Activated naive CD4-positive, alpha-beta T cell treated with anti-CD3 and anti-CD28 coated beads for 36 hours (primary cell): Measurements from ENCODE around the gene TMEM123. TPM values are rescaled to one million over a fixed set of nuclear protein-coding genes. Genes with fewer than 3 reads are reported as not detected.

Source experiments
- CTCF ChIA-PET: fragments of 350-600 bp; sonication (Branson Sonifier 250); formaldehyde crosslinking; loops from one replicate; lab custom pipeline; 2021; ENCODE audit warnings: antibody characterized with exemption; lab: Charles Lee
- DNase-seq: peaks from one replicate; pipeline ENCODE4 v3.0.0-alpha.2; 2020
- H3K27ac Mint-ChIP-seq: one replicate; pipeline ENCODE4 v1.8.0; 2021; ENCODE audit warnings: mild to moderate bottlenecking, mixed read lengths
- H3K27me3 Mint-ChIP-seq: one replicate; pipeline ENCODE4 v1.8.0; 2021; ENCODE audit warnings: low read depth, mixed read lengths
- H3K36me3 Mint-ChIP-seq: one replicate; pipeline ENCODE4 v1.8.0; 2021; ENCODE audit warnings: low read depth, mixed read lengths
- H3K4me1 Mint-ChIP-seq: one replicate; pipeline ENCODE4 v1.8.0; 2021; ENCODE audit warnings: low read depth, mixed read lengths
- H3K4me3 Mint-ChIP-seq: one replicate; pipeline ENCODE4 v1.8.0; 2021; ENCODE audit warnings: mild to moderate bottlenecking, moderate library complexity, mixed read lengths
- H3K9me3 Mint-ChIP-seq: one replicate; pipeline ENCODE4 v1.8.0; 2021; ENCODE audit warnings: mixed read lengths
- intact Hi-C: fragments of 100-400 bp; cut with micrococcal nuclease; formaldehyde crosslinking; loops from one replicate; pipeline ENCODE4 v1.15.1; 2023
- total RNA-seq, 2 experiments: library from RNA; stranded (reverse); gene quantifications; one replicate each; pipeline ENCODE4 v1.2.3, GENCODE V29; 2021

Gene TMEM123
- total RNA-seq, 2 experiments from 2014 or later, result 232 to 255 TPM

DNA sequence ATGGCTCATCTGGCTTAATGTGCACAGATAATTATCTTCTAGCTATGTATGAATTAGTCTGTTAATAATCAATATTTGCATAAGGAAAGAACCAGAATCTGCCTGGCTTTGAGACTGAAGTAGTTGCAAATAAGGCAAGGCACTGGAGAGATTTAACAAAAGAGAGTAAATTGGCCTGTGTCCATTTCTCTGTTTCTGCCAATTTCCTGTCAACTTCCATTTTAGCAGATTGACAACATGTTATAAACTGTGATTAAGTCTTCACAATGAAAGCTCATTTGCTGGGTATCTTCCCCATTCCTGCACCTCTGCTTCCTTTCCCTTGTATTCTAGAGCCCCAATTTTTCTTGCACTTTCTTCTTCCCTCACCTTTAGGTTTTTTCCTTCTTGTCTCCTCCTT, 5.3 kb upstream of the TMEM123 start:
- no peaks in the 10 kb centered on the region for H3K27me3 Mint-ChIP-seq
- intact Hi-C loops, result loop anchor here (1.0 kb wide), 5 partner anchors 7 to 62 kb away; no protein-coding TSS in a partner anchor
- H3K4me1 Mint-ChIP-seq, result peaks cover 74% of the 10 kb centered on the region
- no peak for DNase-seq
- peak overlapping the region; percentile 64 for H3K27ac Mint-ChIP-seq
- peak overlapping the region; percentile 17 for H3K4me3 Mint-ChIP-seq
- H3K9me3 Mint-ChIP-seq, result no peaks in the 10 kb centered on the region
- peaks cover under 1% of the 10 kb centered on the region for H3K36me3 Mint-ChIP-seq
- CTCF ChIA-PET, result interaction anchor here (1.0 to 1.8 kb wide), 5 partner anchors 9 to 67 kb away, joined by 3 to 6 read pairs (median 5); no protein-coding TSS in a partner anchor

DNA sequence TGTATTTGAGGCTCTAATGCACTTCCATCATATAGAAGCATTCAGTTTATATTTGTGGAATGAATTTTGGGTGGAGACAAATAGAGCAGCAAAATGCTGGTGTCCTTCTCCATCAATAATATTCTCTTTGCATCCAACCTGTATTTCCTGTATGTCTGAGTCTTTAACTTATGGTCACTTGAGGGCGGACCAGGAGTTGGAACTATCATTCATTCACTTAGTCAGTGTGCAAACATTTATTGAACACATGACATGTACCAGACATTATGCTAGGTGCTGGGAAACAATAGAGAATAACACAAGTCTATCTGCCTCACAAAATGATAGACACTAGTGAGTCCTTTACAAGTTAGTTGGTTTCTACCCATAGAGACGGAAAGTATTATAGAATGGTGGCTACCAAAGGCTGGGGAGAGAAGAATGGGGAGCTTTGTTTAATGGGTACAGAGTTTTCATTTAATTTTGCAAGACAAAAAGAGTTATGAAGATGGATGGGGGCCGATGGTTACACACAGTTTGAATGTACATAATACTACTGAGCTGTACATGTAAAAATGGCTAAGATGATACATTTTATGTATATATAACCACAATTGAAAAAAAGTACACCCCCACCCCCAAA, 4.6 kb upstream of the TMEM123 start:
- Mint-ChIP-seq H3K4me3 (no peak overlapping the region), H3K4me1 (peaks cover 71% of the 10 kb centered on the region), H3K9me3 (no peaks in the 10 kb centered on the region), H3K27ac (peak overlapping the region; percentile 64), H3K27me3 (no peaks in the 10 kb centered on the region), H3K36me3 (peaks cover 2% of the 10 kb centered on the region)
- no peak for DNase-seq
- intact Hi-C loops, result loop anchor here (1.0 kb wide), 5 partner anchors 8 to 61 kb away; no protein-coding TSS in a partner anchor
- CTCF ChIA-PET, result interaction anchor here (0.6 to 2.2 kb wide), 8 partner anchors 9 to 171 kb away, joined by 3 to 8 read pairs (median 5); no protein-coding TSS in a partner anchor

DNA sequence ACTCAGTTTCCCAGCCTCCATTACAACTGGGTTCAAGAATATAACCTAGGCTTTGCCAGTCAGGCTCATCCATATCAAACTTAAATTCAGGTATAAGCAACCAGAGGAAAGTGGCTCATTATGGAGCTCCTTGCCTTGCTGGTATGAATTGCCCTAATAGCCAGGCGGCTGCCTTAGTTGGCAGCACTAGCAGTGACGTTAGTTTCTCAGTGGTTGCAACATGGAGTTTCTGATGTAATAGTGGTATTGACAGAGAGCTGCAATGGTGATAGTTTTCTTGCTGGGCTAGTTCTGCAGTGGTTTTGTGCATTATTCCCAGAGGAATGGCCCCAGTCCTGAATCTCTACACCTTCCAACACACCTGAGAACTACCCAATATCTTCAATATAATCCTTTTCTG, 3.8 kb upstream of the TMEM123 start:
- DNase-seq, result no peak
- H3K27ac Mint-ChIP-seq, result no peak overlapping the region
- H3K27me3 Mint-ChIP-seq, result no peaks in the 10 kb centered on the region
- H3K4me3 Mint-ChIP-seq, result no peak overlapping the region
- intact Hi-C loops, result no loop called here
- peaks cover 4% of the 10 kb centered on the region for H3K36me3 Mint-ChIP-seq
- no peaks in the 10 kb centered on the region for H3K9me3 Mint-ChIP-seq
- CTCF ChIA-PET, result interaction anchor here (0.6 to 2.2 kb wide), 4 partner anchors 10 to 108 kb away, joined by 3 to 8 read pairs (median 5); no protein-coding TSS in a partner anchor
- peaks cover 69% of the 10 kb centered on the region for H3K4me1 Mint-ChIP-seq

DNA sequence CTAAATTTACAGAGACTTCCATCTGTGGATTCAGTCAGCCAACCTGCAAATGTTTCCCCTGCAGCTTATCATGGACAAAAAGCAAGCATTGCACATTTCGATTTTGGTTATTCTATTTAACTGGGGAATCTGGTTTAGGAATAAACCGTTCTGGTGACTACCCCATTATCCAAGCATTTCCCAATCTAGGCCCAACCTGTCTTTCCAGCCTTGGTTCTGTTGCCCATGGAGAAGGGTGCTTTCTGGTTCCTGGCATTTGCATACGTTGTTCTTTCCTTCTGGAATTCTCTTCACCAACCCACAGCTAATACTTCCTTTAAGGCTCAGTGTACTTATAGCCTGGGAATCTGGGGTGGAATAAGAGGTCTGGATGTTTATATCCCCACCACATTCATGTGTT, 1.4 kb upstream of the TMEM123 start:
- H3K27ac Mint-ChIP-seq, result peak overlapping the region; percentile 95
- peaks cover 70% of the 10 kb centered on the region for H3K4me1 Mint-ChIP-seq
- CTCF ChIA-PET, result interaction anchor here (0.8 to 1.5 kb wide), 6 partner anchors 8 to 64 kb away, joined by 3 to 8 read pairs (median 4); no protein-coding TSS in a partner anchor
- H3K36me3 Mint-ChIP-seq, result peaks cover 13% of the 10 kb centered on the region
- intact Hi-C loops, result loop anchor here (1.0 to 5.0 kb wide), 8 partner anchors 12 to 160 kb away; partner anchors contain the start of gene BIRC3
- no peaks in the 10 kb centered on the region for H3K9me3 Mint-ChIP-seq
- DNase-seq, result no peak
- H3K4me3 Mint-ChIP-seq, result no peak overlapping the region
- no peaks in the 10 kb centered on the region for H3K27me3 Mint-ChIP-seq

DNA sequence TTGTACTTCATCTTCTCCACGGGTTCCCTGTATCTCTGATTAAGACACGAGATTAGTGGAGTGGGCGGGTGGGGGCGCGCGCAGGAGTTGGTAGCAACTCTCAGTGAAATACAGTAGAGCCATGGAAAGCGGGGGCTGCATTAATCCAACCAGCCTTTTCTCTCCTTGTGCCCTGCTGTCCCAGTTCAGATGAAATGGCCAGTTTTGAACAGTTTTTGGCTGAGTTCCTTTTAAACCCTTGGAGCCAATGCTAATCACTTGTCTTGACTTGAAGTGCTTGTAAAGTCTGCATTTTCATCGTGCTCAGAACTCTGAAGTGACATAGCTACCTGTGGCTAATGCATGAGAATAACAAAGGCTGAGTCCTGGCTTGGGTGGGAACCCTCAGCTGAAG, 734 bp upstream of the TMEM123 start:
- H3K36me3 Mint-ChIP-seq, result peaks cover 17% of the 10 kb centered on the region
- intact Hi-C loops, result loop anchor here (1.0 to 5.0 kb wide), 8 partner anchors 13 to 159 kb away; partner anchors contain the start of gene BIRC3
- H3K9me3 Mint-ChIP-seq, result no peaks in the 10 kb centered on the region
- CTCF ChIA-PET, result interaction anchor here (1.1 to 1.5 kb wide), 5 partner anchors 9 to 63 kb away, joined by 4 to 8 read pairs (median 4); no protein-coding TSS in a partner anchor
- H3K4me3 Mint-ChIP-seq, result peak overlapping the region; percentile 89
- H3K27ac Mint-ChIP-seq, result peak overlapping the region; percentile 95
- DNase-seq, result no peak
- no peaks in the 10 kb centered on the region for H3K27me3 Mint-ChIP-seq
- peaks cover 70% of the 10 kb centered on the region for H3K4me1 Mint-ChIP-seq

DNA sequence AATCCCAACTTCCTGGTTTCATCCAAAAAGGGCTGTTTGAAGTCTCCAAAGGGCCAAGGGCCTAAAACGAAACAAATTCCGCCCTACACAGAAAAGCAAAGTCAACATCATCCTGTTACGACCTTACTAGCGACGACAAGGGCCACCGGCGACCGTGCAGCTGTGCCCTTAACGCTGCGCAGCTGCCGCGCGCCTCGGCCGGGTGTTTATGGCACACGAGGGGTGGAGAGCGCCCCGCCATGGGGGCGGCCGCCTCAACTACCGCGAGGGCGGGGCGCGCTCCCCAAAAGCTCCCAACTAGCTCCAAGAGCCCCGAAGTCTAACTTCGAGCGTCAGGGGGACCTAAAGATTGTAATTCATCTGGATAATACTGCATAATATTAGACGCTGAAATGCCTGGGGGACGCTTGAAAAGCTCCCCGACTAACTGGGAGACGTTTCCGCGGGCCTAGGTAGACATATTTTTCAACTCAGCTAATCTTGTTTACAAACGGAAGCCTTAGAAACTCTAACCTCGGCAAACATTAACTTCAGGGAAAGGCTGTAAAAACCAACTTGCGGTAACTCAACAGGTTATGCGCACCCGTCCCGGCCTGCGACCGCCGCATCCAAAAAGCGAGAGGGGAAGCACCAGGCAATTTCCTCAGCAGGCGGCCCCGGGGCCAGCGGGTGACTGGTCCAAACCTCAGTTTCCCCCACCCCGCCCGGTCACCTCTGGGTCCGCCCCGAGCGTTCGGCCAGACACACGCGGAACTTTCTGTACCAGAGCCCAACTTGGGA, 694 bp downstream of the TMEM123 start:
- peak overlapping the region; percentile 89 for H3K4me3 Mint-ChIP-seq
- intact Hi-C loops, result loop anchor here (1.0 to 5.0 kb wide), 6 partner anchors 22 to 160 kb away; partner anchors contain the start of gene BIRC2
- H3K27me3 Mint-ChIP-seq, result no peaks in the 10 kb centered on the region
- CTCF ChIA-PET, result interaction anchor here (0.7 to 6.8 kb wide), 9 partner anchors 10 to 158 kb away, joined by 3 to 58 read pairs (median 3); no protein-coding TSS in a partner anchor
- peaks cover 70% of the 10 kb centered on the region for H3K4me1 Mint-ChIP-seq
- H3K9me3 Mint-ChIP-seq, result no peaks in the 10 kb centered on the region
- peaks cover 31% of the 10 kb centered on the region for H3K36me3 Mint-ChIP-seq
- peak; percentile 81 for DNase-seq
- H3K27ac Mint-ChIP-seq, result peak overlapping the region; percentile 96

DNA sequence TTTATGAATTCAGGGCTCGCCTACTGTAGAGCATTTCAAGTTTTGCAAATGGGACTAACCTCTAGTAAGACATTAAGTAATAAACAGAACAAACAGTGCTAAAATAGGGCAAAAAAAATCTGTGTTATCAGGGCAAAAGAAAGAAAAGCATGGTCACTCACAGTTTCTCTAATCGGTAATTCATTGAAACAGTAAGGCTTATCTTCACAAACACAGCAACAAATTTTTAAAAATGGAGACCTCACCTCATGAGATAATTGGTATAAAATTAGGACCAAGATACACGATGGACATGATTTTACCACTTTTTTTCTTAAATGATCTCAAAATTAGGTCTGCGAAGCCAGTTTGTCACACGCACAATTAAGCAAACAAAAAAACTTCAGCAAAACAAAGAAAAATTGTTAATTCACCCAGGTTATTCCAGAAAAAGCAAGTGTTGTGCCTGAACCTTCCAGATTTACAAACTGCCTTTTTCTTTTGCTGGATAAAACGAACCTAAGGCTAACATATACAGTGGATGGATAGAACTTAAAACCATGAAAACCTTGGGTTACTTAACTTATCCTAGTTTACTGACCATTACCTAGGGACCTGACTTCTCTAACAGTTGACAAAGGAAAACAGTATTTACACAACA, 1.4 kb downstream of the TMEM123 start:
- H3K27ac Mint-ChIP-seq, result peak overlapping the region; percentile 96
- no peaks in the 10 kb centered on the region for H3K27me3 Mint-ChIP-seq
- no peaks in the 10 kb centered on the region for H3K9me3 Mint-ChIP-seq
- H3K4me1 Mint-ChIP-seq, result peaks cover 70% of the 10 kb centered on the region
- peak overlapping the region; percentile 89 for H3K4me3 Mint-ChIP-seq
- intact Hi-C loops, result loop anchor here (1.0 to 5.0 kb wide), 4 partner anchors 21 to 161 kb away; no protein-coding TSS in a partner anchor
- DNase-seq, result no peak
- H3K36me3 Mint-ChIP-seq, result peaks cover 38% of the 10 kb centered on the region
- CTCF ChIA-PET, result interaction anchor here (0.7 to 6.8 kb wide), 7 partner anchors 11 to 157 kb away, joined by 3 to 58 read pairs (median 3); no protein-coding TSS in a partner anchor

DNA sequence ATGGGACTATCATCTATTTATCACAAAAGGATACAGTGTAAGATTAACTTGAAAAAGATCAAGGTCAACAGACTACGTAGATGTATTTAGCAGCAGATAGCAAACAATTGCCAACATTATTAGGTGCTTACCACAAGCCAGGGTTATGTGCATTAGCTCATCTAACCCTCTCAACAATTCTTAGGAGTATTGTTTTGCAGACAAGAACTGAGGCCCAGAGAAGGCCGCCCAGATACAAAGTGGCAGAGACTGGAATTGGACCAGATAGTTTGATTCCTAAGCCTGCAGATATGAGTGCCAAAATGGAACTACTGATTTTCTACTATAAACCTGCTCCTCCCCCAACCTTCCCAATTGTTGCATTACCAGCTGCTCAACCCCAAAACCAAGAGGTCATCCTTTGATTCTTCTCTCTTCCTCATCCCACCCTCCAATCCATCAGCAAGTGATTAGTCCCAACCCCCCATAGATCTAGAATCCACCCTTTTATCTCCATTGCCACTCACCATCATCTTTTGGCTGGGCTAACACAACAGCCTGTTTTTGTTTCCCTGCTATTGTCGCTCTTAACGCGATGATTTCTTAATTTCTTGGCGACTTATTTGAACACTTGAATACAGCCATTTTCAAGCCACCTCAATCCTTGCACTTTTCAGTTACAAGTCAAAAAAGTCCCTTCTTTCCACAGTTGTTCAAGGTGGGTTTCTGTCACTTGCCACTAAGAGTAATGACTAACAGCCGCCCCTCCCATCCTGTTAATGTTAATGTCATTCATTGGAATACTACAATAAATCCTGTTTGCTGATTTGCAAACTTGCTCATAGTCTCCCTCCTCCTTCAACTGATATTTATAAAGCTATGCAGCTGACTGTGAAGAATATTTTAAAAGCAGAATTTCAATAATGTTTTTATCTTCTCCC, 2.7 kb downstream of the TMEM123 start:
- intact Hi-C loops, result loop anchor here (5.0 kb wide), 1 partner anchor 162 kb away; no protein-coding TSS in a partner anchor
- Mint-ChIP-seq H3K9me3 (peaks cover 4% of the 10 kb centered on the region), H3K27me3 (no peaks in the 10 kb centered on the region), H3K4me1 (peaks cover 72% of the 10 kb centered on the region), H3K27ac (peak overlapping the region; percentile 96), H3K4me3 (peak overlapping the region; percentile 89), H3K36me3 (peaks cover 51% of the 10 kb centered on the region)
- CTCF ChIA-PET, result interaction anchor here (0.8 to 6.8 kb wide), 3 partner anchors 43 to 161 kb away, joined by 3 to 58 read pairs (median 6); no protein-coding TSS in a partner anchor
- DNase-seq, result peak; percentile 45

DNA sequence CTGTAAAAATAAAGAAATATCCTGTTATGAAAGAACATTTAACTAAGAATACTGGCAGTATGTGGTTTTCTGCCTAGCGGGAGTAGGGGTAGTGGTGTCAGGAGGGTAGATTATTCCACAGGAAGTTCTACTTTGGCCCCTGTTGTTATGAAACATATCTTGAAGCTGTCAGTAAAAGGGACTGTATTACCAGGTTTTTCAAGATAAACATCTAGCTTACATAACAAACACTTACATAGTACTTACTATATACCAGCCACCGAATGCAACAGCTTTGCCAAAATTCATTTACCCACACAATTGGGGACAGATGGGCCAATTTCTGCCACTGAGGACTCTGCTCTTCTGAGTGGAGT, 3.7 kb downstream of the TMEM123 start:
- peaks cover 60% of the 10 kb centered on the region for H3K36me3 Mint-ChIP-seq
- intact Hi-C loops, result no loop called here
- DNase-seq, result no peak
- H3K27ac Mint-ChIP-seq, result peak overlapping the region; percentile 96
- CTCF ChIA-PET, result interaction anchor here (0.6 to 6.8 kb wide), 4 partner anchors 48 to 160 kb away, joined by 3 to 58 read pairs (median 4); no protein-coding TSS in a partner anchor
- peaks cover 11% of the 10 kb centered on the region for H3K9me3 Mint-ChIP-seq
- H3K4me3 Mint-ChIP-seq, result peak overlapping the region; percentile 89
- peaks cover 69% of the 10 kb centered on the region for H3K4me1 Mint-ChIP-seq
- no peaks in the 10 kb centered on the region for H3K27me3 Mint-ChIP-seq

DNA sequence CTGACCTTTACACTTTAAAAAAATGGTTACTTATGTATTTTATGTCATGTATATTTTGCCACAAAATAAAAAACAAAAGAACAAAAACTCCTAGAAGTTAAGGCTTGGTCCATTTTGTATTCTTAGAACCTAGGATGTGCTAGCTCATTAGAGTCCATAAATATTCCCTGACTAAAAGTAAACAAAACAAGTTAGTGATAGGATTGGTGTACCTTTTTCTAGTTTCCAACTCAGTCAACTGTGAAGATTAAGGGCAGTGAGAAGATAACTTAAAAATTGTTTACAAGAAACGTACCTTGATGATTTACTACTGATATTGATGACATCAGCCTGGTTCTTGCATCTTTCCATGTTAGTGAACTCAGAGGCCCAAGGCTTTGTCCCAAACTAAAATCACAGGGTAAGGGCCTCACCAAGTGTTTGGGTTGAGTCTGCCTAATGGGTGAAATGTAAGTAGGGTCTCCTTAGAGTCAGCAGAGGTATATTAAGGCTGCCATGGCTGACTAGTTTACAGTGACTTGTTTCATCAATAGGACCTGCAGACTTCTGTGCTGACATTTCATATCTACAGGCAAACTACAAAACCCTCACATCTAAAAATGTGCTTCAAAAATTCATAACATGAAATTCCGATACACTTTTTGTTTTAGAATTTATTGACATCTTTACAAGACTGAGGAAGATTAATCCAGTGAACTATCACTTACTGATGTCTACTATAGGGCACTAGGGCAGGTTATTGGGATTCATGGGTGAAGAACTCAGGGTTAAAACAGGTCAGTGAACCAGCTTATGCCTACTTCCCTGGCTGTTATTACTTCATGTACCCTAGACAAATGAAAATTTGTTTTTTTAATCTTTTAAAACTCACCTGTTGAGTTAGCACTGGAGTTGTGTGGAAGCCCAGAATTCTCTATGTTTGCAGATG, 4.4 kb downstream of the TMEM123 start:
- no peaks in the 10 kb centered on the region for H3K27me3 Mint-ChIP-seq
- H3K4me3 Mint-ChIP-seq, result peak overlapping the region; percentile 89
- intact Hi-C loops, result loop anchor here (1.0 kb wide), 5 partner anchors 18 to 151 kb away; partner anchors contain the start of gene BIRC3
- peak overlapping the region; percentile 96 for H3K27ac Mint-ChIP-seq
- peaks cover 69% of the 10 kb centered on the region for H3K4me1 Mint-ChIP-seq
- peaks cover 12% of the 10 kb centered on the region for H3K9me3 Mint-ChIP-seq
- no peak for DNase-seq
- CTCF ChIA-PET, result interaction anchor here (0.7 to 6.8 kb wide), 4 partner anchors 18 to 159 kb away, joined by 3 to 58 read pairs (median 4); no protein-coding TSS in a partner anchor
- peaks cover 65% of the 10 kb centered on the region for H3K36me3 Mint-ChIP-seq
